GM12873 (cell line): ENCODE data around the gene TTC7B.

Source experiments
- TF ChIP-seq, protein P1 (sequence below): IDR thresholded peaks from 2 replicates; pipeline ENCODE4 v1.5.1; 2012; ENCODE audit warnings: low read depth, mild to moderate bottlenecking, moderate library complexity, low read length, control low read depth; ENCODE audit not compliant: insufficient read depth; ENCODE audit errors: missing control alignments

The TTC7B gene

DNA sequence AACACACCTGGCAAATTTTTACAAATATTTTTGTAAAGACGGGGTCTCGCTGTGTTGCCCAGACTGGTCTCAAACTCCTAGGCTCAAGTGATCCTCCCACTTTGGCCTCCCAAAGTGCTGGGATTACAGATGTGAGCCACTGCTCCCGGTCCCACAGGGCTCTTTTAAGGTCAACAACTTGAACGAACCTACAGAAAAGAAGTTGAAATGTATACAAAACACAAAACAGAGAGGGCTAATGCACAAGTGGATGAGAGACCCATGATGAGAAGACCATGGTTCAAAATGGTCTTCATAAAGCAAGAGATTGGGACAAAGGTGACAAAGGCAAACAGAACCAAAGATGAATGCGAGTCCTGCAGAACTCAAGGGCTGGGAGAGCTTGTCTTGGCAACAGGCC is 328.0 kb downstream of the TTC7B start:
- TF ChIP-seq, protein P1, sequence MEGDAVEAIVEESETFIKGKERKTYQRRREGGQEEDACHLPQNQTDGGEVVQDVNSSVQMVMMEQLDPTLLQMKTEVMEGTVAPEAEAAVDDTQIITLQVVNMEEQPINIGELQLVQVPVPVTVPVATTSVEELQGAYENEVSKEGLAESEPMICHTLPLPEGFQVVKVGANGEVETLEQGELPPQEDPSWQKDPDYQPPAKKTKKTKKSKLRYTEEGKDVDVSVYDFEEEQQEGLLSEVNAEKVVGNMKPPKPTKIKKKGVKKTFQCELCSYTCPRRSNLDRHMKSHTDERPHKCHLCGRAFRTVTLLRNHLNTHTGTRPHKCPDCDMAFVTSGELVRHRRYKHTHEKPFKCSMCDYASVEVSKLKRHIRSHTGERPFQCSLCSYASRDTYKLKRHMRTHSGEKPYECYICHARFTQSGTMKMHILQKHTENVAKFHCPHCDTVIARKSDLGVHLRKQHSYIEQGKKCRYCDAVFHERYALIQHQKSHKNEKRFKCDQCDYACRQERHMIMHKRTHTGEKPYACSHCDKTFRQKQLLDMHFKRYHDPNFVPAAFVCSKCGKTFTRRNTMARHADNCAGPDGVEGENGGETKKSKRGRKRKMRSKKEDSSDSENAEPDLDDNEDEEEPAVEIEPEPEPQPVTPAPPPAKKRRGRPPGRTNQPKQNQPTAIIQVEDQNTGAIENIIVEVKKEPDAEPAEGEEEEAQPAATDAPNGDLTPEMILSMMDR = no peak

- TF ChIP-seq, protein P1 = no peak
Observed at GRCh38 chr14:90487462-90487861, 328.8 kb downstream of the TTC7B start.

DNA sequence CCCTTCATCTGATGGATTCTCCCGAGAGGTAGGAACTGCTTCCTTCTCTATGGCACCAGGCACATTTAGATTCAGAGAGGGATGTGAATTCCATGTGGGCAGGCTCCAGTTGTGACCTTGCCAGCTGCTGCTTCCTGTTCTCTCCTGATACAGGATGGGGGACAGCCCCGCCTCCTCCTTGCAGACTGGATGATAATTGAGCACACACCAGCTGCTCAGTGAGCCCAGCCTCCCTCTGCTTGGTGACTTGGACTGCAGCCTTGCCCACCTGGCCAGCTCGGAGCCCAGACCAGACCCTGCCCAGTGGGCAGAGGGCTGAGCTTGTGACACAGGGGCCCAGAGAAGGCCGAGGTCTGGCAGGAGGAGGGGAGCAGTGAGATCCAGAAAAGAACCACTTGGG is 329.2 kb downstream of the TTC7B start:
- TF ChIP-seq, protein P1 = no peak

DNA sequence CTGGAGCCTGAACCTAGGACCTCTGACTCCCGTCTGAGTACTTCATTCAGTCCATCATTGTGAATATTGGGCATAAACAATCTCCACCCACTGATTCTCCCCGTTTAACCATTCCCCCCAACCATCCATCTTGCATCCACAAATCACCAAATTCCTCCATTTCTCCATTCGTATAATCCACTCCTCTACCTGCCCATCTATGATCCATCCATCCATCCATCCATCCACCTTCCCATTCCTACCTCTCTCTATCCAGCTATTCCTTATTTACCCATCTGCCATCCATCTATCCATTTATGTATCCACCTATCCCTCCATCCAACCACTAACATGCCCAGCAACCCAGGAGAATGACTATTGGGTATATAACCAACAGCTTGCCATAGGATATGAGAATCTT is 331.9 kb downstream of the TTC7B start:
- TF ChIP-seq, protein P1 = no peak

GRCh38 chr14:90483571-90483974 is 332.7 kb downstream of the TTC7B start:
- TF ChIP-seq, protein P1 = no peak

- TF ChIP-seq, protein P1 = no peak
Observed at GRCh38 chr14:90483117-90483516, 333.1 kb downstream of the TTC7B start.

DNA sequence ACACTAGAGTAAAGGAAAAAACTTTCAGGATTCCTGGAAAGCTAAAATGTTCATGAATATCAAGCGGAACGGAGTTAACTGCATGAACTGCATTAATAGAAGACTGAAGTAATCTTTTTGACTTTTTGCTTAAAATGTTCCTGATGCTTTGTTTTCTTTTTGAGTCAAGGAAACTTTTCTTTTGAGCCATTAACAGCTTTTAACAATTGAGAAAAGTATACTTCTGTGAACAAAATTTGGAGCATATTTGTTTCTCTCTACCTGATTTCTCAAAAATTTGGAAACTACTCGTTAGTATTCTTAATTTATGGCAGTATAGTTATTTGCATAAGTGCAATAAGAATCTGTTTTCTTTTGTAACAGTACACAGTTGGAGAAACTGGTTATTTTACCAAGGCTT is 340.9 kb downstream of the TTC7B start:
- TF ChIP-seq, protein P1 = no peak
